Measurements from ENCODE around the gene C11orf52. TPM values are rescaled to one million over a fixed set of nuclear protein-coding genes. Genes with fewer than 3 reads are reported as not detected.
A peak's percentile ranks its signal among the peaks of the same experiment; 100 is the strongest.

C11orf52 gene
- total RNA-seq, 2 donors from 2014 or later, result not detected

DNA sequence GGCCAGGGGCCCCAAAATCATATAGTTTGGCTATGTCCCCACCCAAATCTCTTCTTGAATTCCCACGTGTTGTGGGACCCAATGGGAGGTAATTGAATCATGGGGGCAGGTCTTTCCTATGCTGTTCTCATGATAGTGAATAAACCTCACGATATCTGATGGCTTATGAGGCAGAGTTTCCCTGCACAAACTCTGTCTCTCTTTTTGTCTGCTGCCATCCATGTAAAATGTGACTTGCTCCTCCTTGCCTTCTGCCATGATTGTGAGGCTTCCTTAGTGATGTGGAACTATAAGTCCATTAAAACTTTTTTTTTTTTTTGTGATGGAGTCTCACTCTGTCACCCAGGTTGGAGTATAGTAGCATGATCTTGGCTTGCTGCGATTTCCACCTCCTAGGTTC is 32.9 kb downstream of the C11orf52 start:
- DNase-seq (no peak), ATAC-seq (no peak)
- Mint-ChIP-seq H3K4me1 (peaks cover 4% of the 10 kb centered on the region), H3K27me3 (peaks cover 8% of the 10 kb centered on the region), H3K27ac (no peak overlapping the region), H3K4me3 (no peak overlapping the region), H3K36me3 (ENCODE audit: low read depth) (peaks cover 7% of the 10 kb centered on the region)
- no peaks in the 10 kb centered on the region for H3K9me3 ChIP-seq (ENCODE audit: control insufficient read depth, low read length, poor library complexity, severe bottlenecking)

DNA sequence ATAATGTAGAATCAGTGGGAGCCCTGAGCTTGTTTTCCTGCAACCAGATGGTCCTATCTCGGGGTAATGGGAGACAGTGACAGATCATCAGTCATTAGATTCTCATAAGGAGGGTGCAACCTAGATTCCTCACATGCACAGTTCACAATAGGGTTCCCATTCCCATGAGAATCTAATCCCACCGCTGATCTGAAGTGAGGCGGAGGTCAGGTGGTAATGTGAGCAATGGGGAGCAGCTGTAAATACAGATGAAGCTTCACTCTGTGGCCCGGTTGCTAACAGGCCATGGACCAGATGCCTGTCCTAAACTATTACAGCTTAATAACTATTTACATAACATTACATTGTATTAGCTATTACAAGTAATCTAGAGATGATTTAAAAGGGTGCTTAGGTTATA is 35.4 kb downstream of the C11orf52 start:
- peaks cover 13% of the 10 kb centered on the region for H3K27me3 Mint-ChIP-seq
- peaks cover 3% of the 10 kb centered on the region for H3K4me1 Mint-ChIP-seq
- H3K27ac Mint-ChIP-seq, result no peak overlapping the region
- DNase-seq, result no peak
- H3K36me3 Mint-ChIP-seq (ENCODE audit: low read depth), result peaks cover 5% of the 10 kb centered on the region
- ATAC-seq, result no peak
- no peaks in the 10 kb centered on the region for H3K9me3 ChIP-seq (ENCODE audit: control insufficient read depth, low read length, poor library complexity, severe bottlenecking)
- H3K4me3 Mint-ChIP-seq, result no peak overlapping the region

GRCh38 chr11:111957663-111958444 is 39.1 kb downstream of the C11orf52 start:
- ATAC-seq (no peak), DNase-seq (no peak)
- no peaks in the 10 kb centered on the region for H3K9me3 ChIP-seq (ENCODE audit: control insufficient read depth, low read length, poor library complexity, severe bottlenecking)
- Mint-ChIP-seq H3K4me1 (peaks cover 2% of the 10 kb centered on the region), H3K27me3 (peaks cover 5% of the 10 kb centered on the region), H3K4me3 (no peak overlapping the region), H3K36me3 (ENCODE audit: low read depth) (peaks cover 2% of the 10 kb centered on the region), H3K27ac (no peak overlapping the region)

- Mint-ChIP-seq H3K36me3 (ENCODE audit: low read depth) (no peaks in the 10 kb centered on the region), H3K4me1 (peaks cover 2% of the 10 kb centered on the region), H3K27ac (no peak overlapping the region), H3K4me3 (no peak overlapping the region), H3K27me3 (peaks cover 5% of the 10 kb centered on the region)
- no peaks in the 10 kb centered on the region for H3K9me3 ChIP-seq (ENCODE audit: control insufficient read depth, low read length, poor library complexity, severe bottlenecking)
- no peak for DNase-seq
- ATAC-seq, result no peak
Measured at GRCh38 chr11:111960916-111961315, 42.2 kb downstream of the C11orf52 start.

DNA sequence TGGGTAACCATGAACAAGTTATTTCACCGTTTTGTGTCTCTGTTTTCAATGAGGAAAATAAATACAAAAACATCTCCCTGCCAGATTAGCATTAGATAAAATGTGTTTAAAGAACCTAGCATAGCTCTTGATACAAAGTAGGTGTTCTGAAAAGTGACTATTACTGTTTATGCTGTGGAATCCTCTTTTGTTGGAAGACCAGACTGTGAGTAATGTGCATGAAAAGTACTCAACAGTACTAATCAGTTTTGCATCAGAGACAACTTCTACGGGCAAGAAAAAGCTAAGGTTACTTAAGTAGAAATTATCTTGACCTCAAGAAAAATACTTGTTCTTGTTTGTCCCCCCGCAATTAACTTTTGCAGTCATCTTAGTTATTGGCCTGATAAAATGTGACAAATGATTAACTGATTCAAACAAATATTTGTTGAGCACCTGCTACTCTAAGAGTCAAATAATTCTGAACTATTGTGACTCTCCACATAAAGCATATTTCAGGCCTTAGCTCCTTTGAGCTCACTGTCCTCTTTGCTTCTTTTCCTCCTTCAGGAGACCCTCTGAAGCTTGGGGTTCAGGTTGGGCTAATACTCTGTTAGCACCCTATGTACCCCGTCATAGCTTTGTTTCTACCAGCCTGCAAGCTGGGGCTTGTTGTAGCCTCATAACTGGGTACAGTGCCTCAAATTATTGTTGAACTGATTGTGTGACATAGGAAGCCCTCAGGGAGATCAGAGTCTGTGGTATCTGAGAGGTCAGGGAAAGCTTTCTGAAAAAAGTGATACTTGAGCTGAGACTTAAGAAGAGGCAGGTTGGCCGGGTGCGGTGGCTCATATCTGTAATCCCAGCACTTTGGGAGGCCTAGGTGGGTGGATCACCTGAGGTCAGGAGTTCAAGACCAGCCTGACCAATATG is 42.9 kb downstream of the C11orf52 start:
- H3K4me3 Mint-ChIP-seq, result no peak overlapping the region
- no peak for DNase-seq
- H3K4me1 Mint-ChIP-seq, result peaks cover 2% of the 10 kb centered on the region
- H3K27ac Mint-ChIP-seq, result no peak overlapping the region
- ATAC-seq, result no peak
- no peaks in the 10 kb centered on the region for H3K9me3 ChIP-seq (ENCODE audit: control insufficient read depth, low read length, poor library complexity, severe bottlenecking)
- H3K36me3 Mint-ChIP-seq (ENCODE audit: low read depth), result no peaks in the 10 kb centered on the region
- peaks cover 5% of the 10 kb centered on the region for H3K27me3 Mint-ChIP-seq

DNA sequence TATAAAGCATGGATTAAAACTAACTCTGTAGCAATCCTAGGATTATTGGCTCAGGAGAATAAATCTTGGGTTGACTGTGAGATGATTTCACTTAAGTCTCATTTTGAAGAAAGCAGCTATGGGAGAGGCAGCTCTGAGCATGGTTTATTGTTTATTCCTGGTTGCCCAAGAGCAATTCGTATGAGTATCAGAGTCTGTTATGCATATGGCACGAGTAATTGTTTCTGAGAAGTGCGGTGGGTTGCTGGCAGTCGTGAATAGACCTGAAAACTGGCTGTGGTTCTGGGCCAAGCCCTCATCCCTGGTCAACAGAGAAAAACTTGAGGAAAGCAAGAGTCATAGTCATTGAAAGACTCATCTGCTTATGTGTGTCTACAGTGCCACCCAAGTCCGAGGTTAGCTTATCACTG is 45.2 kb downstream of the C11orf52 start:
- H3K4me1 Mint-ChIP-seq, result peaks cover 2% of the 10 kb centered on the region
- no peak for ATAC-seq
- no peak overlapping the region for H3K27ac Mint-ChIP-seq
- no peaks in the 10 kb centered on the region for H3K9me3 ChIP-seq (ENCODE audit: control insufficient read depth, low read length, poor library complexity, severe bottlenecking)
- H3K36me3 Mint-ChIP-seq (ENCODE audit: low read depth), result peaks cover 2% of the 10 kb centered on the region
- H3K4me3 Mint-ChIP-seq, result no peak overlapping the region
- DNase-seq, result no peak
- H3K27me3 Mint-ChIP-seq, result no peaks in the 10 kb centered on the region

DNA sequence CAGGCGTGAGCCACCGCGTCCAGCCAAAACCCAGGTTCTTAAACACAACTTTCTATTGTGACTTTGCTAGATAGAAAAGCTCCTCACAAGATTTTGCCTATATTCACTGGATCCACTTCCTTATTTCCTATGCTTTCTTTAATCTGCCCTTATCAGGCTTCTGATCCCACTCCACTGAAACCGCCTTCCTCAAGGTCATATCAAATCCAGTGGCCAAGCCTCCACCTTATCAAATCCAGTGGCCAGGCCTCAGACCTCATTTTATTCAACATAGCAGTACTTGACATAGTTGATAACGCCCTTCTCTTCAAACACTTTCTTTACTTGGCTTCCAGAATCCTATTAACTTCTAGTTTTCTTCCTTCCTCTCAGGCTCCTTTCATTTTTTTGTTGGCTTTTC is 48.0 kb downstream of the C11orf52 start:
- Mint-ChIP-seq H3K36me3 (ENCODE audit: low read depth) (peaks cover 2% of the 10 kb centered on the region), H3K27ac (no peak overlapping the region), H3K4me1 (no peaks in the 10 kb centered on the region), H3K27me3 (no peaks in the 10 kb centered on the region), H3K4me3 (no peak overlapping the region)
- ATAC-seq (no peak), DNase-seq (no peak)
- H3K9me3 ChIP-seq (ENCODE audit: control insufficient read depth, low read length, poor library complexity, severe bottlenecking), result no peaks in the 10 kb centered on the region

- Mint-ChIP-seq H3K4me3 (no peak overlapping the region), H3K36me3 (ENCODE audit: low read depth) (peaks cover 2% of the 10 kb centered on the region), H3K27ac (no peak overlapping the region), H3K4me1 (no peaks in the 10 kb centered on the region), H3K27me3 (no peaks in the 10 kb centered on the region)
- H3K9me3 ChIP-seq (ENCODE audit: control insufficient read depth, low read length, poor library complexity, severe bottlenecking), result no peaks in the 10 kb centered on the region
- ATAC-seq (no peak), DNase-seq (no peak)
Measured at GRCh38 chr11:111967649-111968048, 48.9 kb downstream of the C11orf52 start.

DNA sequence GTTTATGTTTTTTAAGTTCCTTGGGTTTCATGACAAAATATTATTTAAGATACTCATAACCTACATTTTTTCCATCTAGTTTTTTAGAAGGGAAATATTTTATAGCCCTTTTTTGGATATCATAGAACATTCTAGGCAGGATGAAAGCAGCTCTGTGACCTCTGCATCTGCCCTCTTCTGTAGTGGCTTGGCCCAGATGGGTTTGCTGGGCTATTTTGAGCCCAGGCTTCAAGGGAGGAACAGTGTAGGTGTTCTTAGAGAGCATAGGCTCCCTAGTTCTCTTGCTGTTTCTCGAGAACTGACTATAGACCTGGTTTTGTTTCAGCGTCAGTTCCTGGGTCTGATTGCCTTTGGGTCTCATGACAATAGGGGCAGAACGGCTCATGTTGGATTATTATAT is 50.6 kb downstream of the C11orf52 start:
- ATAC-seq, result no peak
- no peaks in the 10 kb centered on the region for H3K27me3 Mint-ChIP-seq
- no peak for DNase-seq
- H3K27ac Mint-ChIP-seq, result no peak overlapping the region
- H3K36me3 Mint-ChIP-seq (ENCODE audit: low read depth), result peaks cover 2% of the 10 kb centered on the region
- no peak overlapping the region for H3K4me3 Mint-ChIP-seq
- no peaks in the 10 kb centered on the region for H3K9me3 ChIP-seq (ENCODE audit: control insufficient read depth, low read length, poor library complexity, severe bottlenecking)
- H3K4me1 Mint-ChIP-seq, result peaks cover 2% of the 10 kb centered on the region

- ATAC-seq (no peak), DNase-seq (no peak)
- H3K9me3 ChIP-seq (ENCODE audit: control insufficient read depth, low read length, poor library complexity, severe bottlenecking), result no peaks in the 10 kb centered on the region
- H3K36me3 Mint-ChIP-seq (ENCODE audit: low read depth), result peaks cover 3% of the 10 kb centered on the region
- H3K27ac Mint-ChIP-seq, result no peak overlapping the region
- H3K27me3 Mint-ChIP-seq, result peaks cover 20% of the 10 kb centered on the region
- no peak overlapping the region for H3K4me3 Mint-ChIP-seq
- H3K4me1 Mint-ChIP-seq, result peaks cover 17% of the 10 kb centered on the region
Measured at GRCh38 chr11:111974446-111974845, 55.7 kb downstream of the C11orf52 start.

- H3K27me3 Mint-ChIP-seq, result peaks cover 28% of the 10 kb centered on the region
- H3K4me3 Mint-ChIP-seq, result no peak overlapping the region
- ATAC-seq (no peak), DNase-seq (no peak)
- peak overlapping the region; percentile 45 for H3K27ac Mint-ChIP-seq
- no peaks in the 10 kb centered on the region for H3K9me3 ChIP-seq (ENCODE audit: control insufficient read depth, low read length, poor library complexity, severe bottlenecking)
- H3K4me1 Mint-ChIP-seq, result peaks cover 17% of the 10 kb centered on the region
- H3K36me3 Mint-ChIP-seq (ENCODE audit: low read depth), result peaks cover 3% of the 10 kb centered on the region
Measured at GRCh38 chr11:111975076-111975806, 56.5 kb downstream of the C11orf52 start.

GRCh38 chr11:111976119-111976766 is 57.5 kb downstream of the C11orf52 start:
- Mint-ChIP-seq H3K27ac (peak overlapping the region; percentile 45), H3K4me1 (peaks cover 17% of the 10 kb centered on the region), H3K27me3 (peaks cover 30% of the 10 kb centered on the region), H3K4me3 (peak overlapping the region; percentile 84), H3K36me3 (ENCODE audit: low read depth) (peaks cover 3% of the 10 kb centered on the region)
- DNase-seq (no peak), ATAC-seq (no peak)
- H3K9me3 ChIP-seq (ENCODE audit: control insufficient read depth, low read length, poor library complexity, severe bottlenecking), result no peaks in the 10 kb centered on the region
